GM12878 (cell line): ENCODE results near the gene SLC5A2.

Experiments
- CTCF ChIP-seq, 3 experiments: IDR thresholded peaks in 2 of 3; conservative IDR thresholded peaks in 1 of 3; 2 replicates each; pipeline ENCODE4 v1.5.1; 2011; ENCODE audit warnings: low read depth in 3 of 3, low read length in 3 of 3, mild to moderate bottlenecking in 3 of 3, control low read depth in 2 of 3, moderate library complexity in 2 of 3, inconsistent platforms in 1 of 3, mixed read lengths in 1 of 3; ENCODE audit not compliant: control insufficient read depth in 2 of 3, insufficient read depth in 1 of 3; ENCODE audit errors: extremely low read depth in 1 of 3
- EP300 ChIP-seq, 2 experiments: fragments of 150-350 bp in 1 of 2; IDR thresholded peaks; 2 replicates each; pipeline ENCODE4 v1.6.1; 2011 to 2012; ENCODE audit warnings: low read depth in 2 of 2, low read length in 2 of 2, borderline replicate concordance in 1 of 2, improper control_type of control experiment in 1 of 2, inconsistent platforms in 1 of 2; ENCODE audit not compliant: control insufficient read depth in 1 of 2
- EZH2 ChIP-seq: IDR thresholded peaks from 2 replicates; pipeline ENCODE4 v1.6.1; 2012; ENCODE audit warnings: low read depth, mild to moderate bottlenecking, control low read depth, inconsistent platforms, low read length, borderline replicate concordance; ENCODE audit not compliant: control insufficient read depth
- MAX ChIP-seq: IDR thresholded peaks from 2 replicates; pipeline ENCODE4 v1.6.1; 2012; ENCODE audit warnings: low read depth, low read length, improper control_type of control experiment
- NFYB ChIP-seq: IDR thresholded peaks from 2 replicates; pipeline ENCODE4 v1.6.1; 2011; ENCODE audit warnings: low read depth, mild to moderate bottlenecking, low read length, improper control_type of control experiment, moderate library complexity; ENCODE audit not compliant: insufficient read depth
- POLR2A ChIP-seq: IDR thresholded peaks from 2 replicates; pipeline ENCODE4 v1.6.1; 2011; ENCODE audit warnings: low read depth, mild to moderate bottlenecking, low read length
- POLR2AphosphoS5 ChIP-seq: IDR thresholded peaks from 2 replicates; pipeline ENCODE4 v1.6.1; 2011; ENCODE audit warnings: mild to moderate bottlenecking, low read length, inconsistent platforms
- RFX5 ChIP-seq: IDR thresholded peaks from 2 replicates; pipeline ENCODE4 v1.6.1; 2011; ENCODE audit warnings: low read depth, low read length, improper control_type of control experiment
- SMARCA5 ChIP-seq: fragments of 450-650 bp; IDR thresholded peaks from 2 replicates; pipeline ENCODE4 v1.6.1; 2017; ENCODE audit warnings: mild to moderate bottlenecking
- SPI1 ChIP-seq: IDR thresholded peaks from 2 replicates; pipeline ENCODE4 v1.6.1; 2011; ENCODE audit warnings: low read depth, mild to moderate bottlenecking, low read length, moderate library complexity, borderline replicate concordance; ENCODE audit not compliant: insufficient read depth
- SUZ12 ChIP-seq: fragments of 200-600 bp; sonication (generic); IDR thresholded peaks from one replicate; pipeline ENCODE4 v1.6.1; 2018; ENCODE audit warnings: antibody characterized with exemption, mild to moderate bottlenecking; ENCODE audit not compliant: unreplicated experiment
- TCF7 ChIP-seq: IDR thresholded peaks from 2 replicates; pipeline ENCODE4 v1.6.1; 2014; ENCODE audit warnings: antibody characterized with exemption, borderline replicate concordance

- TF ChIP-seq SMARCA5 = no peak
- TF ChIP-seq RFX5 = no peak
- no peak for TF ChIP-seq NFYB
- no peak for TF ChIP-seq SUZ12
- TF ChIP-seq MAX = no peak
- TF ChIP-seq CTCF (IDR thresholded peaks at IDR 0.05 in 2 of 3, conservative IDR thresholded peaks at IDR 0.05 in 1 of 3; ENCODE audit: control insufficient read depth in 2 of 3, extremely low read depth in 1 of 3, insufficient read depth in 1 of 3, low read depth in 3 of 3, low read length in 3 of 3) = no peak
- TF ChIP-seq TCF7 = no peak
- TF ChIP-seq POLR2A = no peak
- TF ChIP-seq EP300 (IDR thresholded peaks at IDR 0.05; ENCODE audit: borderline replicate concordance in 1 of 2, control insufficient read depth in 1 of 2, low read depth in 2 of 2, low read length in 2 of 2) = no peak
- TF ChIP-seq POLR2AphosphoS5 = no peak
- TF ChIP-seq SPI1 = no peak
- no peak for TF ChIP-seq EZH2
Measured at GRCh38 chr16:31532896-31533295, 50.0 kb downstream of the SLC5A2 start.
